ENCODE measurements around the gene XCR1.
"Not testable (repeated sequence)": the region's sequence is repeated elsewhere in the genome, so short reads cannot be mapped to it uniquely, and the experiment has no call there.

XCR1 gene

DNA sequence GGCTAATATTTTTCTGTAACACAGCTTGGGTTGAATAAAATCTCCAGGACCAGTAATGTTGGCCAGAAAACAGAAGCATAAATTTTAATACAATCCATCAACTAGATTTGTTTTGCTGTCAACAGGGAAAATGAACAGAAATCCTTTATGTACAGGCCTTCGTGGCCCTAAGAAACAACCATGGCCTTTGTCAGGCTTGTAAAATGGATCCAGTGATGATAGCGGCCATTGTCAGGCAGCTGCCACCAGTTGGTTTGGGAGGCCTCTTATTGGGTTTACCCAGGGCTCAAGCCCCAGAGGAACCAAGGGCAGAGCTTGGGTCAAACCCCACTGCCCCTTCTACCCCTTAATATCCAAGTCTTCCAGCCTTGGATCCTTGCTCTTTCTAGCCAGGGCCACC is 26.1 kb downstream of the XCR1 start:
- DNase-seq, result no peak

GRCh38 chr3:45997942-45998341 is 29.3 kb downstream of the XCR1 start:
- no peak for DNase-seq

GRCh38 chr3:45997499-45997898 is 29.8 kb downstream of the XCR1 start:
- DNase-seq, result not testable (repeated sequence)

- DNase-seq, result peak; percentile 96
These were observed 31.8 kb downstream of the XCR1 start, which contains the start of gene FYCO1 for GRCh38 chr3:45995236-45996192. FYCO1 (minus strand) TSS chr3:45995824; CDS start chr3:45984910, 10,914 bp downstream.

DNA sequence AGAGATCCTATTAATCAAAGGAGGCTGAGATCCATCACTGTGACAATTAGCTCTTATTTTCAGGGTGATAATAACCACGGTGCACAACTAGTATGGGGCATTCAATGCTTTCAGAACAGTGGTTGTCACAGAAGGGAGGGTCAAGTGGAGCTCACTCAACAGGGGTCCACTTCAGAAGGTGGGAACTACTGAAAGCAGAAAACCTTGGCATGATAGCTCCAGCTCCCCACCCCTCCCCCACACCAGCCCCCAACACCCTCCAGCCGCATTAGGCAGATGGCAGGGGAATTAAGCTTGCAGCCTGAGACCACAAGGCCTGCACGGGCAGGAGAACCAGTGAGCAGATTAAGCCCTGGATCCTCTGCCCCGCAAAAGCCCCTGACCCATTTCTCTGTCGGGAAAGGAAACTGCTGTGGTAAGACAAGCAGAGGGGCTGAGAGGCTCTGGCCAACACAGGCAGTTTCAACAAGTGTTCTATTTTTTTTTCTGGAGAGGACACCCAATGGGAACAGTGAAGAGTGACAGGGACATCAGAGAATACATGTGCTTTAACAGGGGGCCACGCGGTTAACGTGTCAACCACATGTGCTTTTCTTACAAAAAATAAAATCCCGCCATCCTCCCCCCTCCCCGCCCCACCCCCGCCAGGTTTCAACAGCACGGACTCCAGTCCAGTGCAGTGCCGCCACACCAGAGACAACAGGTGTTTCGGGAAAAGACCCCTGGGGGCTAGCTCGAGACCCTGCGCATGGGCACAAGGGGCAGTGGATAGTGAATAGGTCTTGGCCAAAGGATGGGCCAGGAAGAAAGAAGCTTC is 32.7 kb downstream of the XCR1 start:
- DNase-seq, result peak; percentile 67

GRCh38 chr3:45993421-45994027 is 33.8 kb downstream of the XCR1 start:
- no peak for DNase-seq

- no peak for DNase-seq
These were observed 34.5 kb downstream of the XCR1 start for GRCh38 chr3:45992821-45993221.

GRCh38 chr3:45992133-45992729 is 35.1 kb downstream of the XCR1 start:
- no peak for DNase-seq

- no peak for DNase-seq
These were observed 35.9 kb downstream of the XCR1 start for GRCh38 chr3:45991341-45991740.

DNA sequence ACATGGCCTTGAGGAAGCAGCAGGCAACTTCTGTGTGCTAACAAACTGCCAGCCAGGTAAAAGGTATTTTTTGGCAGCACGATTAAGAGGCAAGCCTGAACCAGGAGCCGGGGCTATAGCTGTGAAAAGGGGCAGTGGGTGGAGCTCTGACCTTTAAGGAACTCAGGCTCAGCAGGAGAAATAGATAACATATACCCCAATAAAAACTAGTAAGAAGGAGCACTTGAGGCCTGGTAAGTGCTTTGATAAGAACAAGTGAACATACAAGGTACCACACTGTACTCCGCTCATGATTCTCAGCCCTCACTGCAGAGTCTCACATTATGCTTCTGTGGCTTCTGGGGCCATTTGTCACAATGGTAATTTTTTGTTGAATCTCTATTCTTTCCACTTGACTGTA is 37.1 kb downstream of the XCR1 start:
- no peak for DNase-seq

GRCh38 chr3:45988804-45989203 is 38.5 kb downstream of the XCR1 start:
- DNase-seq, result no peak

DNA sequence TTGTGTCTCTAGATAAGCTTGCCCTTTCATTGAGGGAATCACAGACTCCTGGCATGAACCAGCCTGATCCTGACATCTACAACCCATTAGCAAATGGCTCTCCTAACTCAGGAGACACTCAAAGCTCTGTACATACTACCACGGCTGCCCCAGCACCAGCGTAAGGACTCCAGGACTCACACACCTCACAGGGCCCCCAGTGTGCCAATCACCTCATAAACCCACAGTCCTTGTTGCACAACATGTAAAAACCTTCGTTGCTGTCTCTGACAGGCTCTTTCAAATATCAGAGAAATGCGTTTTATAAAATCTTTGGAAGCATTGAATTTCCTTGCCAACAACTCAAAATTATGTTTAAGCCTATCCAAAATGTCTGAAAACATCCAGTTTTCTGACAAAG is 38.9 kb downstream of the XCR1 start:
- no peak for DNase-seq

- no peak for DNase-seq
These were observed 39.7 kb downstream of the XCR1 start for GRCh38 chr3:45987368-45988291.

DNA sequence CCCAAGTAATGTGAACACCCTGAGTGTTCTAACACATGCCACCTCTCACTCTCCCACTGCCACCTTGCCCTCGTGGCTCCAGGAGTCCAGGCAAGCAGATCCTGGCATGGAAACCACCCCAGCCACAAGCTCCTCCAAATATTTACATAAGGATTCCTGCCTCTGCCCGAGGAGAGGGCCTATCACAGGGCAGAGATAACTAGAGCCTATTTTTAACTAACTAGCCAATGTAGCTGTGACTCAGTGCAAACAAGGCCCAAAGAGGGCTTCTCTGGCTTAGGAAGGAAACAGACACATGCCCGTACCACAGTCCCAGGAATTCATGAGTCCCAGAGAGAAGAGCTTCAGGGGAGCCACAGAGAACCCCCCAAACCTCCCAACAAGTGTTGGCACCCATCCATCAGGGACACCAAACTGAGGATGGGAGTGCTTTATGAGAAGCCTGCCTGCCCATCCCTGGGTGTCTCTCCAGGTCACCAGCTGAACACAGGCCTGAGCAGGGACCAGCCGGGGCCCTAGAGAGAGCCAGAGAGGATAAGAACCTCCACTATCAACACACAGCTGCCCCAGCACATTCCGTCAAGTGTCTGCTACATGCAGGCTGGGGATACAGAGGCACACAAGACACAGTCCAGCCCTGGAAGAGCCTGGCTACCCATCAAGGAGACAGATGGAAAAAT is 40.8 kb downstream of the XCR1 start:
- no peak for DNase-seq

DNA sequence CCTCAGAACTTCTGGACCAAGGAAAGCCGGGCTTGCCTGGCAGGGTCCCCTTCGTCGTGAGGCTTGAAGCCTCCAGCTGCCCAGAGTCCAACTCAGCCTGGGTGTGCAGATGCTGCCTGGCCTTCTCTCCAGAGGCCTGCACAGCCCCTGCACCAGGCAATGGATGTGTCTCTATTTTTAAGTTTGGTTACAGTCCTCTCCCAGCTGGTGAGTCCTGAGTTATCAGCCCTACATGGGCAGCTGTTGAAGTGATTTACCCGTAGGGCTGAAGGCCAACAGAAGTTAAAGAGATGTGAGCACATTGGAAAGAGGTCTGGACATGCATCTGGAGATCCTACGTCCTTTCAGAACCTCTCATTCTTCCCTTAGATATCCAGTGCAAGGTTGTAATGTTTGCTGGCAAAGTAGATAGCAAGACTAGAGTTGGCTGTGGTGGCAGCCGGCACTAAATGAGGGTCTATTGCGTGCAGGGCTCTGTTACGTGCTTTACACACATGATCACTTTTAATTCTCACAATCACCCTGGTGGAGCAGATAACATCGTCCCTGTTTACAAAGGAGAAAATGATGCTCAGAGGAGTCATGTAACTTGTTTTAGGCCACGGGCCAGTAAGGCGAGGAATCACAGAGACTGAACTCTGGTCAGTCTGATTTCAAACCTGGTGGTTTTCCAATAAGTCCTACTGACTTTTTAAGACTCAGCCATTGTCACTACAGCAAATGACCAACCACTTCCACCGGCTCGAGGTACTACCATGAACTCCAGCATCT is 41.6 kb downstream of the XCR1 start:
- DNase-seq, result no peak

- no peak for DNase-seq
These were observed 42.7 kb downstream of the XCR1 start for GRCh38 chr3:45984331-45985312.

DNA sequence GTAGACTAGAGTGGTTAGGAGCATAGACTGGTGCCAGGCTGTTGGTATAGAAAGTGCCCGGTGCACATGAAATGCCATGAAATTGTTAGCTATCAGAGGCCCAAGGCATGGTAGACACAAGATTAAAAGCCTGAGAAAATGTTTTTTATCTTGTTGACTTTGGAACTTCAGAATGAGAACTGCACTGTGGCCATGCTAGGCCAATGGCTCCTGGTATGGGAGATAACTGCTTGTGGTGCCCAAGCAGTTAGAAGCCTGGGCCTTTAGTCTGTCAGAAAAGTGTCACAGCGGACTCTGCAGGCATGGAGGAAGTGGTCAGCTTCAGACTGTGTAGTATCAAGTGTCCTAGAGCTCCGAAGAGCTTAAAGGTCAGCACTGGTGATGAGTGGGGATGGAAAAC is 43.5 kb downstream of the XCR1 start:
- no peak for DNase-seq

DNA sequence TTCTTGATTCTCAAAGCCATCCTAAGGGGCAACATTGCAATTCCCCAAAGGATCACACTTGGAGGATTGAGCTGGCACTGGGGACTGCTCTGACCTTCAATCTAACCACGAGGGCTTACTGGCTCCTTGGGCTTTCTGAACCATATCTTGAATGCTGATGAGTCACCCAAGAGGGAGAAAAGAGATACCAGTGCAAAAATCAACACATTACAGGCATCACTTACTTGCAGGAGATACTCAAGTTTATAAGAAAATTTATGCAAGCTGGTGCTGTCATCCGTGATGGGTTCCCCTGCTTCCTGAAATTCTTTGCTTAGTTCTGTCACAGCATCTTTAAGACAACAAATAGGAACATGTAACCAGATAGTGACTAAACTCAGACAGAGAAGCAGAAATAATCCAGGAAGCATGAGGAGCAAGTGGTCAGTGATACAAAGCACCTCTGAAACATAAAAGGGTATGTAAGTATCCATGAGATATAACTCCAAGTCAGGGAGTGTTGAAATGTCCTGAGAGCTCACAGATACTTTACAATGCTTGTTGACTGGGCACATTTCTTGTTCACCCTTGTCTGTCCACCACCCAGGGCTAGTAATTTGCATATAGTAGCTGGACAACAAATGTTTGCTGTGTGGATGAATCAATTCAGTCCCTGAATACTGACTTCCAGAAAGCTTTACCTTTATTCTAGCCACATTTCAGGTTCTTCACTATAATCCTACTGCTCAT is 45.8 kb downstream of the XCR1 start:
- peak; percentile 32 for DNase-seq
